Neuronal stem cell (in vitro differentiated cells): Measurements from ENCODE around the gene ELP5.
A peak's percentile ranks its signal among the peaks of the same experiment; 100 is the strongest.

Experiments used
- DNase-seq: peaks from one replicate; pipeline ENCODE4 v3.0.0-alpha.2; 2013; ENCODE audit warnings: low spot score
- H2AFZ ChIP-seq: one replicate; pipeline ENCODE4 v1.6.1; 2013; ENCODE audit warnings: mild to moderate bottlenecking, low read length, inconsistent platforms
- H2AK5ac ChIP-seq: 2 replicates; pipeline ENCODE4 v1.6.1; 2013; ENCODE audit warnings: low read depth, mild to moderate bottlenecking, inconsistent platforms, low read length, moderate library complexity, mixed read lengths
- H2BK120ac ChIP-seq: 2 replicates; pipeline ENCODE4 v1.6.1; 2013; ENCODE audit warnings: low read depth, mild to moderate bottlenecking, inconsistent platforms, low read length, moderate library complexity, mixed read lengths
- H2BK12ac ChIP-seq: one replicate; pipeline ENCODE4 v1.6.1; 2013; ENCODE audit warnings: low read length, inconsistent platforms
- H2BK15ac ChIP-seq: 2 replicates; pipeline ENCODE4 v1.6.1; 2013; ENCODE audit warnings: mild to moderate bottlenecking, low read length, inconsistent platforms, mixed read lengths
- H2BK5ac ChIP-seq: one replicate; pipeline ENCODE4 v1.6.1; 2013; ENCODE audit warnings: inconsistent platforms, mild to moderate bottlenecking, low read length, moderate library complexity
- H3K14ac ChIP-seq: one replicate; pipeline ENCODE4 v1.6.1; 2013; ENCODE audit warnings: low read length, inconsistent platforms
- H3K18ac ChIP-seq: 2 replicates; pipeline ENCODE4 v1.6.1; 2013; ENCODE audit warnings: low read length, inconsistent platforms
- H3K23ac ChIP-seq: 2 replicates; pipeline ENCODE4 v1.6.1; 2013; ENCODE audit warnings: low read depth, mild to moderate bottlenecking, mixed read lengths, low read length, inconsistent platforms; ENCODE audit not compliant: poor library complexity
- H3K27ac ChIP-seq: replicated peaks from 3 replicates; pipeline ENCODE4 v1.5.1; 2013; ENCODE audit warnings: low read length, inconsistent platforms
- H3K27me3 ChIP-seq, 3 experiments: 2 replicates each; pipeline ENCODE4 v1.6.1; 2013; ENCODE audit warnings: low read length in 3 of 3, mild to moderate bottlenecking in 2 of 3, inconsistent platforms in 1 of 3, low read depth in 1 of 3, mixed read lengths in 1 of 3, moderate library complexity in 1 of 3; ENCODE audit not compliant: control insufficient read depth in 3 of 3, insufficient read depth in 3 of 3
- H3K36me3 ChIP-seq, 2 donors: replicated peaks in 1 of 2; 2 replicates each; pipeline ENCODE4 v1.6.1; 2013; ENCODE audit warnings: low read length in 2 of 2; ENCODE audit not compliant: control insufficient read depth in 2 of 2, insufficient read depth in 2 of 2
- H3K4ac ChIP-seq: 2 replicates; pipeline ENCODE4 v1.6.1; 2013; ENCODE audit warnings: inconsistent platforms, mild to moderate bottlenecking, low read length, moderate library complexity
- H3K4me1 ChIP-seq, 2 donors: 1 replicate in 1 of 2; 2 replicates in 1 of 2; pipeline ENCODE4 v1.6.1; 2013; ENCODE audit warnings: low read length in 2 of 2, low read depth in 1 of 2; ENCODE audit not compliant: control insufficient read depth in 2 of 2, insufficient read depth in 1 of 2
- H3K4me2 ChIP-seq: one replicate; pipeline ENCODE4 v1.6.1; 2013; ENCODE audit warnings: mild to moderate bottlenecking, low read length, inconsistent platforms; ENCODE audit not compliant: insufficient read depth, poor library complexity, severe bottlenecking
- H3K4me3 ChIP-seq, 2 donors: 2 replicates each; pipeline ENCODE4 v1.5.1; 2013; ENCODE audit warnings: low read length in 2 of 2, mild to moderate bottlenecking in 2 of 2, inconsistent platforms in 1 of 2, moderate library complexity in 1 of 2
- H3K79me1 ChIP-seq: one replicate; pipeline ENCODE4 v1.6.1; 2013; ENCODE audit warnings: low read depth, mild to moderate bottlenecking, inconsistent platforms, low read length, moderate library complexity
- H3K9ac ChIP-seq: one replicate; pipeline ENCODE4 v1.6.1; 2013; ENCODE audit warnings: mild to moderate bottlenecking, low read depth, low read length, inconsistent platforms; ENCODE audit not compliant: poor library complexity
- H3K9me3 ChIP-seq, 2 donors: replicated peaks in 1 of 2; 2 replicates each; pipeline versions ENCODE3 to v1.6.1; 2013; ENCODE audit warnings: low read length in 2 of 2, mild to moderate bottlenecking in 2 of 2, inconsistent platforms in 1 of 2, low read depth in 1 of 2, mixed read lengths in 1 of 2, moderate library complexity in 1 of 2; ENCODE audit not compliant: control insufficient read depth in 2 of 2, insufficient read depth in 1 of 2
- H4K8ac ChIP-seq: one replicate; pipeline ENCODE4 v1.6.1; 2013; ENCODE audit warnings: low read depth, mild to moderate bottlenecking, inconsistent platforms, low read length, moderate library complexity
- H4K91ac ChIP-seq: one replicate; pipeline ENCODE4 v1.6.1; 2013; ENCODE audit warnings: low read length, low read depth, mild to moderate bottlenecking, inconsistent platforms; ENCODE audit not compliant: poor library complexity
- WGBS, 2 donors: extraction: QIAGEN DNeasy Blood & Tissue Kit; methylation state at CpG; one replicate each; pipeline ENCODE4 v1.1.7; 2013; ENCODE audit warnings: missing lambda C conversion rate in 2 of 2, mixed read lengths in 1 of 2; ENCODE audit not compliant: insufficient read length in 2 of 2, insufficient replicate concordance in 1 of 2; ENCODE audit errors: extremely low coverage in 2 of 2; 5-methylcytosine and 5-hydroxymethylcytosine counted together

ELP5 gene

DNA sequence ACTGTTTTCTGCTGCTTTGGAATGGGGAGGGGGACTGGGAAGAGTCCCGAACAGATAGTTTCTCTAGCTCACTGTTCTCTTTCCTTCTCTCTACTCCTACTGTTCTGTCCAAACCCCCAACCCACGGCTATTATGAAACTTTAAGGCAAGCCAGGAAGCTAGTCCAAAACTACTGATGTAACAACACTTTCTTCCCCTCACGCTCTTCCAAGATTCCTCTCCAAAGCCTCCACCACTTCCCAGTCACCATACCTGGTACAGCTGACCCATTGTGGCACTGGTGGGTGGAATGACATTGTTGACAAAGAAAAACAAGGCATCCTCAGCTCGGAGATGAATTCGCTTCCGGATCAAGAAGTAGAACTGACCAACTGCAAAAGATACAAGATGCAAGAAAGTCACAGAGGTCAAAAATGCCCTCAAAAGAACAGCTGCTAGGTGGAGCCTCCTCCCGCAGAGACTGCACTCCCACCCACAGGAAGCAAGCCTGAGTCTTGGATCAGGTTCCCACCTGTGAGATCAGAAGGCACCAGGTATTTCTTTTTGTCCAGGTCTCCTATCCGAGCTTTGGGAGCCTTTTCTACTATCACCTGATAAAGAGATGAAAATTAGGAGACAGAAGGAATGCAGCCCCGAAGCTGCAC lies 10.8 kb upstream of the ELP5 start:
- H2BK15ac ChIP-seq = no peak overlapping the region
- no peak overlapping the region for H3K23ac ChIP-seq
- H3K9ac ChIP-seq = no peak overlapping the region
- no peak overlapping the region for H4K91ac ChIP-seq
- H3K4ac ChIP-seq = no peak overlapping the region
- H3K4me2 ChIP-seq = peak overlapping the region; percentile 77
- H2AFZ ChIP-seq = no peak overlapping the region
- no peak overlapping the region for H2BK12ac ChIP-seq
- no peaks in the 10 kb centered on the region for H3K9me3 ChIP-seq
- peaks cover 7 to 24% of the 10 kb centered on the region in 2 donors for H3K4me1 ChIP-seq
- H3K79me1 ChIP-seq = peaks cover 9% of the 10 kb centered on the region
- H3K14ac ChIP-seq = no peak overlapping the region
- no peak overlapping the region for H2BK5ac ChIP-seq
- H2AK5ac ChIP-seq = no peak overlapping the region
- WGBS, 2 donors = no CpG with 5 or more reads among the region's 9 CpGs
- H2BK120ac ChIP-seq = no peak overlapping the region
- H3K4me3 ChIP-seq = peak overlapping the region; percentile 90 to 94
- no peak overlapping the region for H4K8ac ChIP-seq
- no peak overlapping the region for H3K27ac ChIP-seq
- no peak overlapping the region for H3K18ac ChIP-seq
- no peak for DNase-seq
- H3K27me3 ChIP-seq = no peaks in the 10 kb centered on the region
- peaks cover 35 to 58% of the 10 kb centered on the region in 2 donors for H3K36me3 ChIP-seq

DNA sequence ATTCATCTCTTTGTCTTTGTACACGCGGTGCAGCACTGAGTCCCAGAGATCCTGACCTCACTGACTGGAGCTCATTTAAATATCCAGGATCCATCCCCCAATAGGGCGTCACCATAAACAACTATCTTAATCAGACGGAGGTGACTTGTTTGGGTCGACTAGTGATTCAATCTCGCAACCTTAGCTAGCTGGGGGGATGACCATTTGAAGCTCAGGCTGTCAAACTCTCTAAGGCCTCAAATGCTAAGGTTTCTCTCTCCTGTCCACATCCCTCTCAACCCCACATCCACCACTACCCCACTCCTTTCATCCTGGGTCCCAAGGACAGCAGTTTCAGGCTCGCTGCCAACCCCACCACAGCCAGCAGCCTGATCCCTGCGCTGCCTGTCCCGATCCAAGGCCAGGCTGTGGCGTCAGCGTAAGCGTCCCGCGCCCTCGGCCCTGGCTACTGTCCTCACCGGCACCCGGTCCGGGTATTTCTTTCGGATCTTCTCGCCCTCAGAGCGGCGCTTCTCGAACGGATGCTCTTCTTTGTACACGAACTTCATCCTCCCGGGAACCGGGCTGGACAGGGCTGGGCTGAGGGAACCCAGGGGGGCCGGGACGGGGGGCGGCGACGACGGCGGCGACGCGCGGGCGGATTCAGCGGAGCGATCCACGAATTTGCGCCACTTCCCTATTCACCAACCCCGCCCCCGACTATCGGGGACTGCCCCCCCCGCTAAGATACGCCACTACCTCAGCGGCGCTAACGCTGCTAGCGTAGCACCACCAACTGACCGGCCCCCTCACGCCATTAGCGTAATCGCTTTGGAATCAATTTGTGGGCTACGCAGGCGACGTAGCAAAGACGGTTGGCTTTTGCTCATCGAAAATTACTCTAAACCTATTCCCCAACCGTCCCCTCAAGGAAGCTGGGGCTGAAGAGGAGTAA lies 10.0 kb upstream of the ELP5 start, which contains the start of gene GABARAP:
Gene GABARAP, minus strand, starts transcription at position 667 of the 934 bp plus-strand sequence. Its CDS starts 119 bp downstream, at position 548.
- H4K91ac ChIP-seq = no peak within 1 kb of the TSS
- H4K8ac ChIP-seq = no peak within 1 kb of the TSS
- H2BK120ac ChIP-seq = no peak within 1 kb of the TSS
- peak within 1 kb of the TSS; percentile 94 for H3K18ac ChIP-seq
- peaks cover 5% of the 10 kb centered on the region for H3K79me1 ChIP-seq
- peak within 1 kb of the TSS; percentile 47 for H2BK15ac ChIP-seq
- peaks cover 34 to 58% of the 10 kb centered on the region in 2 donors for H3K36me3 ChIP-seq
- H3K4me1 ChIP-seq = peaks cover 7 to 23% of the 10 kb centered on the region in 2 donors
- H2BK5ac ChIP-seq = peak within 1 kb of the TSS; percentile 85
- peak within 1 kb of the TSS; percentile 97 for H3K9ac ChIP-seq
- H2AFZ ChIP-seq = peak within 1 kb of the TSS; percentile 89
- peak within 1 kb of the TSS; percentile 90 to 94 for H3K4me3 ChIP-seq
- H3K27me3 ChIP-seq = no peaks in the 10 kb centered on the region
- H2BK12ac ChIP-seq = no peak within 1 kb of the TSS
- H3K23ac ChIP-seq = peak within 1 kb of the TSS; percentile 40
- peak within 1 kb of the TSS; percentile 60 for H2AK5ac ChIP-seq
- H3K14ac ChIP-seq = no peak within 1 kb of the TSS
- peak; percentile 95 for DNase-seq
- WGBS, 2 donors = no CpG with 5 or more reads among the region's 62 CpGs
- peak within 1 kb of the TSS; percentile 94 for H3K4me2 ChIP-seq
- H3K9me3 ChIP-seq = no peaks in the 10 kb centered on the region
- peak within 1 kb of the TSS; percentile 24 for H3K4ac ChIP-seq
- peak within 1 kb of the TSS; percentile 91 for H3K27ac ChIP-seq

- Histone ChIP-seq H2AK5ac (no peak overlapping the region), H3K23ac (no peak overlapping the region), H3K4me3 (peak overlapping the region; percentile 81 to 94), H2BK12ac (no peak overlapping the region), H3K9ac (peak overlapping the region; percentile 37), H3K27me3 (no peaks in the 10 kb centered on the region), H3K4ac (no peak overlapping the region), H3K4me1 (peaks cover 4 to 18% of the 10 kb centered on the region in 2 donors), H3K18ac (peak overlapping the region; percentile 84), H3K79me1 (peaks cover 4% of the 10 kb centered on the region), H2BK5ac (no peak overlapping the region), H3K36me3 (peaks cover 30 to 61% of the 10 kb centered on the region in 2 donors), H3K4me2 (peak overlapping the region; percentile 94), H2BK15ac (no peak overlapping the region), H3K9me3 (no peaks in the 10 kb centered on the region), H2AFZ (peak overlapping the region; percentile 89), H2BK120ac (no peak overlapping the region), H4K8ac (no peak overlapping the region), H3K14ac (no peak overlapping the region), H3K27ac (peak overlapping the region; percentile 91), H4K91ac (no peak overlapping the region)
- WGBS, 2 donors = no CpG with 5 or more reads among the region's 49 CpGs
- DNase-seq = peak; percentile 97
These were observed 9.1 kb upstream of the ELP5 start for GRCh38 chr17:7242717-7243452.
